Thyroid gland (tissue), 4 donors: ENCODE results near the gene GRN.

Experiments
- CTCF ChIP-seq, 6 experiments: fragments of 200-600 bp in 3 of 6; fragments of 450-650 bp in 3 of 6; sonication (generic) in 3 of 6; IDR thresholded peaks; one replicate each; pipeline ENCODE4 v1.5.1; 2016 to 2019; ENCODE audit warnings: antibody characterized with exemption in 6 of 6, mild to moderate bottlenecking in 2 of 6, inconsistent platforms in 1 of 6, moderate library complexity in 1 of 6
- POLR2A ChIP-seq, 2 donors: fragments of 450-650 bp; IDR thresholded peaks; one replicate each; pipeline ENCODE4 v1.6.1; 2017; ENCODE audit warnings: antibody characterized with exemption in 2 of 2, mild to moderate bottlenecking in 2 of 2, moderate library complexity in 1 of 2

- TF ChIP-seq CTCF (IDR thresholded peaks at IDR 0.05): no peak
- TF ChIP-seq POLR2A (IDR thresholded peaks at IDR 0.05): no peak
These were observed 4.5 kb downstream of the GRN start for GRCh38 chr17:44349553-44350070.
